H9 (cell line): ENCODE measurements around the gene LCE1E. TPM values are rescaled to one million over a fixed set of nuclear protein-coding genes. Genes with fewer than 3 reads are reported as not detected.

Source experiments
- DNase-seq: peaks from one replicate; pipeline ENCODE4 v3.0.0-alpha.2; 2017
- H2AFZ ChIP-seq: one replicate; pipeline ENCODE4 v1.6.1; 2013; ENCODE audit warnings: mild to moderate bottlenecking, low read length, control low read depth, moderate library complexity
- H2AK5ac ChIP-seq: 2 replicates; pipeline ENCODE4 v1.6.1; 2013; ENCODE audit warnings: low read length, control low read depth, mixed read lengths; ENCODE audit not compliant: insufficient read length
- H2BK120ac ChIP-seq: one replicate; pipeline ENCODE4 v1.6.1; 2013; ENCODE audit warnings: low read depth, mild to moderate bottlenecking, low read length, control low read depth, inconsistent platforms; ENCODE audit not compliant: poor library complexity, severe bottlenecking
- H2BK12ac ChIP-seq: 2 replicates; pipeline ENCODE4 v1.6.1; 2013; ENCODE audit warnings: low read length, control low read depth, mixed read lengths, low read depth; ENCODE audit not compliant: insufficient read length
- H2BK15ac ChIP-seq: 2 replicates; pipeline ENCODE4 v1.6.1; 2013; ENCODE audit warnings: low read depth, low read length, control low read depth
- H2BK20ac ChIP-seq: one replicate; pipeline ENCODE4 v1.6.1; 2013; ENCODE audit warnings: low read depth, mild to moderate bottlenecking, low read length, control low read depth, inconsistent platforms; ENCODE audit not compliant: poor library complexity, severe bottlenecking
- H2BK5ac ChIP-seq: 2 replicates; pipeline ENCODE4 v1.6.1; 2013; ENCODE audit warnings: low read length, control low read depth, mixed read lengths; ENCODE audit not compliant: insufficient read length
- H3K14ac ChIP-seq: 2 replicates; pipeline ENCODE4 v1.6.1; 2013; ENCODE audit warnings: low read length, control low read depth; ENCODE audit not compliant: insufficient read depth
- H3K18ac ChIP-seq: 2 replicates; pipeline ENCODE4 v1.6.1; 2013; ENCODE audit warnings: low read depth, mild to moderate bottlenecking, mixed read lengths, low read length, control low read depth; ENCODE audit not compliant: insufficient read length
- H3K23ac ChIP-seq: 2 replicates; pipeline ENCODE4 v1.6.1; 2013; ENCODE audit warnings: low read length, control low read depth, mixed read lengths, low read depth; ENCODE audit not compliant: insufficient read length
- H3K23me2 ChIP-seq: 2 replicates; pipeline ENCODE4 v1.6.1; 2013; ENCODE audit warnings: low read depth, mild to moderate bottlenecking, mixed read lengths, low read length, control low read depth; ENCODE audit not compliant: insufficient read length, poor library complexity, severe bottlenecking
- H3K27ac ChIP-seq: 2 replicates; pipeline ENCODE4 v1.5.1; 2013; ENCODE audit warnings: low read length, control low read depth, mixed read lengths, low read depth; ENCODE audit not compliant: insufficient read length
- H3K27me3 ChIP-seq: 2 replicates; pipeline ENCODE4 v1.6.1; 2013; ENCODE audit warnings: low read length, control low read depth, inconsistent platforms; ENCODE audit not compliant: insufficient read depth
- H3K4ac ChIP-seq: 2 replicates; pipeline ENCODE4 v1.6.1; 2013; ENCODE audit warnings: low read depth, mild to moderate bottlenecking, control low read depth, inconsistent platforms, low read length, moderate library complexity
- H3K4me1 ChIP-seq: 2 replicates; pipeline ENCODE4 v1.6.1; 2013; ENCODE audit warnings: low read length, control low read depth, inconsistent platforms; ENCODE audit not compliant: insufficient read depth
- H3K4me2 ChIP-seq: 2 replicates; pipeline ENCODE4 v1.6.1; 2013; ENCODE audit warnings: low read length, control low read depth, mixed read lengths; ENCODE audit not compliant: insufficient read length, insufficient read depth
- H3K56ac ChIP-seq: 2 replicates; pipeline ENCODE4 v1.6.1; 2013; ENCODE audit warnings: low read depth, mild to moderate bottlenecking, mixed read lengths, low read length, control low read depth; ENCODE audit not compliant: insufficient read length
- H3K79me1 ChIP-seq: 2 replicates; pipeline ENCODE4 v1.6.1; 2013; ENCODE audit warnings: low read depth, mild to moderate bottlenecking, moderate library complexity, low read length, control low read depth, inconsistent platforms; ENCODE audit not compliant: insufficient read depth, poor library complexity, severe bottlenecking
- H3K79me2 ChIP-seq: 2 replicates; pipeline ENCODE4 v1.6.1; 2013; ENCODE audit warnings: low read length, control low read depth, inconsistent platforms; ENCODE audit not compliant: insufficient read depth
- H3K9ac ChIP-seq: 2 replicates; pipeline ENCODE4 v1.6.1; 2013; ENCODE audit warnings: low read length, control low read depth, mixed read lengths; ENCODE audit not compliant: insufficient read length; ENCODE audit errors: extremely low read depth
- H3K9me3 ChIP-seq: one replicate; pipeline ENCODE4 v1.6.1; 2013; ENCODE audit warnings: low read depth, low read length, inconsistent platforms; ENCODE audit not compliant: control insufficient read depth
- H3T11ph ChIP-seq: one replicate; pipeline ENCODE4 v1.6.1; 2013; ENCODE audit warnings: mild to moderate bottlenecking, low read length, control low read depth, inconsistent platforms
- H4K20me1 ChIP-seq: one replicate; pipeline ENCODE4 v1.6.1; 2013; ENCODE audit not compliant: control insufficient read depth, insufficient read length, insufficient read depth
- H4K5ac ChIP-seq: 2 replicates; pipeline ENCODE4 v1.6.1; 2013; ENCODE audit warnings: low read depth, mild to moderate bottlenecking, mixed read lengths, low read length, control low read depth; ENCODE audit not compliant: insufficient read length
- H4K8ac ChIP-seq: replicated peaks from 2 replicates; pipeline ENCODE4 v1.6.1; 2013; ENCODE audit warnings: low read length, control low read depth, mixed read lengths, low read depth; ENCODE audit not compliant: insufficient read length
- H4K91ac ChIP-seq: 2 replicates; pipeline ENCODE4 v1.6.1; 2013; ENCODE audit warnings: low read depth, mild to moderate bottlenecking, moderate library complexity, mixed read lengths, low read length, control low read depth; ENCODE audit not compliant: insufficient read length
- H3K27ac Mint-ChIP-seq, 3 experiments: 2 replicates in 2 of 3; 3 replicates in 1 of 3; pipeline ENCODE4 v1.8.0; 2020 to 2021; ENCODE audit warnings: mixed read lengths in 3 of 3, mild to moderate bottlenecking in 1 of 3, moderate library complexity in 1 of 3
- H3K27me3 Mint-ChIP-seq: 2 replicates; pipeline ENCODE4 v1.8.0; 2021; ENCODE audit warnings: low read depth, mild to moderate bottlenecking, moderate library complexity, mixed read lengths
- H3K36me3 Mint-ChIP-seq, 3 experiments: 2 replicates in 2 of 3; 3 replicates in 1 of 3; pipeline ENCODE4 v1.8.0; 2020 to 2021; ENCODE audit warnings: low read depth in 3 of 3, mixed read lengths in 3 of 3; ENCODE audit not compliant: insufficient read depth in 1 of 3
- H3K4me1 Mint-ChIP-seq, 2 experiments: 2 replicates each; pipeline ENCODE4 v1.8.0; 2020; ENCODE audit warnings: mixed read lengths in 2 of 2
- H3K4me3 Mint-ChIP-seq, 2 experiments: 2 replicates in 1 of 2; 3 replicates in 1 of 2; pipeline ENCODE4 v1.8.0; 2020 to 2021; ENCODE audit warnings: mild to moderate bottlenecking in 2 of 2, mixed read lengths in 2 of 2, moderate library complexity in 1 of 2
- H3K9me3 Mint-ChIP-seq, 2 experiments: 2 replicates in 1 of 2; 3 replicates in 1 of 2; pipeline ENCODE4 v1.8.0; 2020; ENCODE audit warnings: mild to moderate bottlenecking in 2 of 2, mixed read lengths in 2 of 2, moderate library complexity in 1 of 2
- WGBS: extraction: QIAGEN DNeasy Blood & Tissue Kit; methylation state at CpG from one replicate; pipeline ENCODE4 v1.1.7; 2013; ENCODE audit warnings: missing lambda C conversion rate, low lambda C conversion rate, mixed read lengths; ENCODE audit not compliant: insufficient read length; ENCODE audit errors: extremely low coverage; 5-methylcytosine and 5-hydroxymethylcytosine counted together
- total RNA-seq: library from RNA; stranded (reverse); gene quantifications from 2 replicates; pipeline ENCODE4 v1.2.1, GENCODE V29; 2021
- TF ChIP-seq, protein P1 (sequence below): fragments of 200-600 bp; sonication (generic); conservative IDR thresholded peaks from 3 replicates; pipeline ENCODE4 v1.8.0; 2021; ENCODE audit warnings: antibody characterized with exemption, mild to moderate bottlenecking

Gene LCE1E
- total RNA-seq, 1 experiment from 2014 or later: not detected

DNA sequence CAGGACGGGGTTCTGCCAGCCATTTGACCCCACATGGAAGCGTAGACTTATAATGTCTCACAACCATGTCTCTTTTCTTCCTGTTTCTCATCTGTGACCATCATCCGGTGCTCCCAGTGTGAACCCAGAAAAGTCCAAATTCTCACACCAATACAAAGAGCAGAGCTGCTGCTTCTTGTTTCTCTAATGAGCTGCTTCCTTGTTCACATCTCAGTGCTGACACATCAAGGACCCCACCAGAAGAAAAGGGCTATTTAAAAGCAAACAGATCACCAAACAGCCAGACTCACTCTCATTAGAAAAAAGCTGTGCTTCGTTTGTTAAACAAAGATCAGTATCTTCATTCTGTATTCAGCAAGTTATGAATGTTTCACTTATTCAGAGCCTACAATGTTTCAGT, 9.6 kb downstream of the LCE1E start:
- H4K8ac ChIP-seq: no peak overlapping the region
- no peak overlapping the region for H2BK120ac ChIP-seq
- Mint-ChIP-seq H3K27me3 (no peaks in the 10 kb centered on the region), H3K4me3 (no peak overlapping the region), H3K36me3 (peaks cover 4 to 21% (median 8%) of the 10 kb centered on the region in 3 experiments), H3K27ac (no peak overlapping the region), H3K4me1 (no peaks in the 10 kb centered on the region), H3K9me3 (peaks cover 88 to 93% of the 10 kb centered on the region in 2 experiments)
- no peaks in the 10 kb centered on the region for H4K20me1 ChIP-seq
- no peak overlapping the region for H3T11ph ChIP-seq
- H3K27ac ChIP-seq: no peak overlapping the region
- no peaks in the 10 kb centered on the region for H3K4me1 ChIP-seq
- no peak overlapping the region for H3K23ac ChIP-seq
- H3K56ac ChIP-seq: no peak overlapping the region
- no peak overlapping the region for H2AFZ ChIP-seq
- no peak overlapping the region for H4K91ac ChIP-seq
- H2BK20ac ChIP-seq: no peak overlapping the region
- no peak overlapping the region for H3K18ac ChIP-seq
- H2BK5ac ChIP-seq: no peak overlapping the region
- DNase-seq: no peak
- H2BK15ac ChIP-seq: no peak overlapping the region
- no peak overlapping the region for H3K9ac ChIP-seq
- no peak overlapping the region for H3K4me2 ChIP-seq
- no peak overlapping the region for H3K14ac ChIP-seq
- H3K9me3 ChIP-seq: peaks cover 55% of the 10 kb centered on the region
- no peaks in the 10 kb centered on the region for H3K23me2 ChIP-seq
- no peaks in the 10 kb centered on the region for H3K79me2 ChIP-seq
- H3K27me3 ChIP-seq: no peaks in the 10 kb centered on the region; the same call in 1 of the 2 replicates
- no peak overlapping the region for H3K4ac ChIP-seq
- TF ChIP-seq, protein P1, sequence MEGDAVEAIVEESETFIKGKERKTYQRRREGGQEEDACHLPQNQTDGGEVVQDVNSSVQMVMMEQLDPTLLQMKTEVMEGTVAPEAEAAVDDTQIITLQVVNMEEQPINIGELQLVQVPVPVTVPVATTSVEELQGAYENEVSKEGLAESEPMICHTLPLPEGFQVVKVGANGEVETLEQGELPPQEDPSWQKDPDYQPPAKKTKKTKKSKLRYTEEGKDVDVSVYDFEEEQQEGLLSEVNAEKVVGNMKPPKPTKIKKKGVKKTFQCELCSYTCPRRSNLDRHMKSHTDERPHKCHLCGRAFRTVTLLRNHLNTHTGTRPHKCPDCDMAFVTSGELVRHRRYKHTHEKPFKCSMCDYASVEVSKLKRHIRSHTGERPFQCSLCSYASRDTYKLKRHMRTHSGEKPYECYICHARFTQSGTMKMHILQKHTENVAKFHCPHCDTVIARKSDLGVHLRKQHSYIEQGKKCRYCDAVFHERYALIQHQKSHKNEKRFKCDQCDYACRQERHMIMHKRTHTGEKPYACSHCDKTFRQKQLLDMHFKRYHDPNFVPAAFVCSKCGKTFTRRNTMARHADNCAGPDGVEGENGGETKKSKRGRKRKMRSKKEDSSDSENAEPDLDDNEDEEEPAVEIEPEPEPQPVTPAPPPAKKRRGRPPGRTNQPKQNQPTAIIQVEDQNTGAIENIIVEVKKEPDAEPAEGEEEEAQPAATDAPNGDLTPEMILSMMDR: no peak
- no peaks in the 10 kb centered on the region for H3K79me1 ChIP-seq
- no peak overlapping the region for H2BK12ac ChIP-seq
- H4K5ac ChIP-seq: no peak overlapping the region
- no peak overlapping the region for H2AK5ac ChIP-seq
- WGBS: no CpG with 5 or more reads among the region's 4 CpGs
